SK-N-MC (cell line): ENCODE results near the gene FYTTD1.

ENCODE experiments used
- EZH2 ChIP-seq: fragments of 200-600 bp; sonication (generic); IDR thresholded peaks from one replicate; pipeline ENCODE4 v1.6.1; 2017; ENCODE audit warnings: antibody characterized with exemption
- FOXP2 ChIP-seq: optimal IDR thresholded peaks from 2 replicates; pipeline ENCODE3; 2011; ENCODE audit warnings: mild to moderate bottlenecking, moderate library complexity; ENCODE audit not compliant: insufficient read depth; ENCODE audit errors: extremely low read length, control extremely low read depth
- POLR2AphosphoS5 ChIP-seq: IDR thresholded peaks from 2 replicates; pipeline ENCODE4 v1.6.1; 2012; ENCODE audit warnings: mild to moderate bottlenecking, low read depth, low read length, borderline replicate concordance

- TF ChIP-seq FOXP2 (no peak), POLR2AphosphoS5 (no peak), EZH2 (no peak)
Measured at GRCh38 chr3:197793247-197793646, 43.6 kb downstream of the FYTTD1 start.
